ENCODE measurements around the gene TBC1D5.

TBC1D5 gene

GRCh38 chr3:17110660-17111396 lies 631.6 kb downstream of the TBC1D5 start:
- DNase-seq (ENCODE audit: low read depth, low spot score): no peak

Data from activated CD4-positive, CD25-positive, alpha-beta regulatory T cell treated with anti-CD3 and anti-CD28 coated beads, Interleukin-2, amount 50 U/mL, for 16 hours (primary cell).